Keratinocyte (primary cell): ENCODE results near the gene SERP2.

Source experiments
- EZH2 ChIP-seq: IDR thresholded peaks from one replicate; pipeline ENCODE4 v1.6.1; 2012; ENCODE audit warnings: inconsistent platforms, mild to moderate bottlenecking, low read length, moderate library complexity
- TF ChIP-seq, protein P1 (sequence below), 3 experiments: IDR thresholded peaks in 1 of 3; conservative IDR thresholded peaks in 1 of 3; optimal IDR thresholded peaks in 1 of 3; 2 replicates in 2 of 3; 3 replicates in 1 of 3; pipeline versions ENCODE3 to v1.5.1; 2011; ENCODE audit warnings: low read length in 3 of 3, mild to moderate bottlenecking in 3 of 3, moderate library complexity in 2 of 3, control low read depth in 1 of 3, inconsistent platforms in 1 of 3; ENCODE audit not compliant: insufficient read depth in 2 of 3; ENCODE audit errors: extremely low read depth in 1 of 3

GRCh38 chr13:44359983-44360375, 13.6 kb upstream of the SERP2 start:
- TF ChIP-seq EZH2 = no peak
- TF ChIP-seq, protein P1, sequence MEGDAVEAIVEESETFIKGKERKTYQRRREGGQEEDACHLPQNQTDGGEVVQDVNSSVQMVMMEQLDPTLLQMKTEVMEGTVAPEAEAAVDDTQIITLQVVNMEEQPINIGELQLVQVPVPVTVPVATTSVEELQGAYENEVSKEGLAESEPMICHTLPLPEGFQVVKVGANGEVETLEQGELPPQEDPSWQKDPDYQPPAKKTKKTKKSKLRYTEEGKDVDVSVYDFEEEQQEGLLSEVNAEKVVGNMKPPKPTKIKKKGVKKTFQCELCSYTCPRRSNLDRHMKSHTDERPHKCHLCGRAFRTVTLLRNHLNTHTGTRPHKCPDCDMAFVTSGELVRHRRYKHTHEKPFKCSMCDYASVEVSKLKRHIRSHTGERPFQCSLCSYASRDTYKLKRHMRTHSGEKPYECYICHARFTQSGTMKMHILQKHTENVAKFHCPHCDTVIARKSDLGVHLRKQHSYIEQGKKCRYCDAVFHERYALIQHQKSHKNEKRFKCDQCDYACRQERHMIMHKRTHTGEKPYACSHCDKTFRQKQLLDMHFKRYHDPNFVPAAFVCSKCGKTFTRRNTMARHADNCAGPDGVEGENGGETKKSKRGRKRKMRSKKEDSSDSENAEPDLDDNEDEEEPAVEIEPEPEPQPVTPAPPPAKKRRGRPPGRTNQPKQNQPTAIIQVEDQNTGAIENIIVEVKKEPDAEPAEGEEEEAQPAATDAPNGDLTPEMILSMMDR (optimal IDR thresholded peaks at IDR 0.05 in 1 of 3, IDR thresholded peaks at IDR 0.05 in 1 of 3, conservative IDR thresholded peaks at IDR 0.05 in 1 of 3; ENCODE audit: extremely low read depth in 1 of 3, insufficient read depth in 2 of 3, low read length in 3 of 3) = no peak
